GM21529 (cell line): Measurements from ENCODE around the gene ALKBH3.

Experiments
- ATAC-seq: cut with Tn5 transposase; IDR thresholded peaks from one replicate; pipeline ENCODE4 v1.9.1; 2021; ENCODE audit not compliant: unreplicated experiment

ALKBH3 gene

GRCh38 chr11:43892851-43893250 is 12.2 kb downstream of the ALKBH3 start:
- no peak for ATAC-seq

GRCh38 chr11:43894546-43894945 is 13.9 kb downstream of the ALKBH3 start:
- no peak for ATAC-seq

- ATAC-seq, result no peak
Measured at GRCh38 chr11:43895601-43896000, 15.0 kb downstream of the ALKBH3 start.

GRCh38 chr11:43898574-43898973 is 17.9 kb downstream of the ALKBH3 start:
- ATAC-seq, result no peak

- no peak for ATAC-seq
Measured at GRCh38 chr11:43899094-43899493, 18.5 kb downstream of the ALKBH3 start.

GRCh38 chr11:43901551-43901950 is 20.9 kb downstream of the ALKBH3 start:
- ATAC-seq, result no peak

- ATAC-seq, result no peak
Measured at GRCh38 chr11:43903078-43903477, 22.4 kb downstream of the ALKBH3 start.

- no peak for ATAC-seq
Measured at GRCh38 chr11:43903969-43904368, 23.3 kb downstream of the ALKBH3 start.

- no peak for ATAC-seq
Measured at GRCh38 chr11:43904742-43905535, 24.3 kb downstream of the ALKBH3 start.

- ATAC-seq, result no peak
Measured at GRCh38 chr11:43905813-43906241, 25.2 kb downstream of the ALKBH3 start.

GRCh38 chr11:43907028-43907975 is 26.7 kb downstream of the ALKBH3 start:
- ATAC-seq, result peak; percentile 71

GRCh38 chr11:43908191-43908590 is 27.6 kb downstream of the ALKBH3 start:
- no peak for ATAC-seq

- ATAC-seq, result no peak
Measured at GRCh38 chr11:43908683-43909082, 28.1 kb downstream of the ALKBH3 start.

GRCh38 chr11:43913829-43914380 is 33.3 kb downstream of the ALKBH3 start:
- ATAC-seq, result no peak

- no peak for ATAC-seq
Measured at GRCh38 chr11:43914466-43914865, 33.8 kb downstream of the ALKBH3 start.

GRCh38 chr11:43916621-43917020 is 36.0 kb downstream of the ALKBH3 start:
- ATAC-seq, result no peak

- no peak for ATAC-seq
Measured at GRCh38 chr11:43917851-43918250, 37.2 kb downstream of the ALKBH3 start.

GRCh38 chr11:43918662-43919061 is 38.0 kb downstream of the ALKBH3 start:
- no peak for ATAC-seq

GRCh38 chr11:43919852-43920597 is 39.4 kb downstream of the ALKBH3 start:
- ATAC-seq, result no peak

GRCh38 chr11:43920598-43921419 is 40.2 kb downstream of the ALKBH3 start:
- no peak for ATAC-seq
